Stimulated activated CD4-positive, alpha-beta T cell treated with anti-CD3 and anti-CD28 coated beads, Interleukin-1b, Interleukin-23, amount 100 ng/mL, for 4 hours (primary cell): ENCODE results near the gene DFFA.
"Not testable (repeated sequence)": the region's sequence is repeated elsewhere in the genome, so short reads cannot be mapped to it uniquely, and the experiment has no call there.

Experiments used
- DNase-seq, 2 donors: peaks; one replicate each; pipeline ENCODE4 v3.0.0-alpha.2; 2020; ENCODE audit warnings: low read depth in 2 of 2

The DFFA gene

GRCh38 chr1:10459184-10459583 is 13.1 kb downstream of the DFFA start:
- no peak for DNase-seq

- no peak for DNase-seq
Measured at GRCh38 chr1:10457875-10458274, 14.5 kb downstream of the DFFA start.

GRCh38 chr1:10457462-10457861 is 14.9 kb downstream of the DFFA start:
- not testable (repeated sequence) for DNase-seq

- no peak for DNase-seq
Measured at GRCh38 chr1:10456661-10457060, 15.7 kb downstream of the DFFA start.

GRCh38 chr1:10456048-10456447 is 16.3 kb downstream of the DFFA start:
- DNase-seq, result no peak

GRCh38 chr1:10451287-10451686 is 21.0 kb downstream of the DFFA start:
- DNase-seq, result no peak

- no peak for DNase-seq
Measured at GRCh38 chr1:10450836-10451235, 21.5 kb downstream of the DFFA start.

- no peak for DNase-seq
Measured at GRCh38 chr1:10450156-10450814, 22.0 kb downstream of the DFFA start.

GRCh38 chr1:10449751-10450150 is 22.6 kb downstream of the DFFA start, which contains the start of gene CORT:
Gene CORT, plus strand, starts transcription at chr1:10450031. Its CDS starts 193 bp downstream, at chr1:10450224.
- DNase-seq, result no peak

- DNase-seq, result no peak
Measured at GRCh38 chr1:10446790-10447422, 25.4 kb downstream of the DFFA start.

GRCh38 chr1:10444795-10445397 is 27.4 kb downstream of the DFFA start:
- DNase-seq, result no peak

GRCh38 chr1:10444248-10444647 is 28.1 kb downstream of the DFFA start:
- DNase-seq, result no peak

GRCh38 chr1:10440794-10441193 is 31.5 kb downstream of the DFFA start:
- DNase-seq, result no peak

- no peak for DNase-seq
Measured at GRCh38 chr1:10440305-10440704, 32.0 kb downstream of the DFFA start.

- DNase-seq, result no peak
Measured at GRCh38 chr1:10438677-10439163, 33.6 kb downstream of the DFFA start.

- no peak for DNase-seq
Measured at GRCh38 chr1:10437052-10437451, 35.3 kb downstream of the DFFA start.

GRCh38 chr1:10434590-10434989 is 37.7 kb downstream of the DFFA start:
- DNase-seq, result no peak

GRCh38 chr1:10433790-10434189 is 38.5 kb downstream of the DFFA start:
- DNase-seq, result no peak

- DNase-seq, result no peak
Measured at GRCh38 chr1:10432910-10433700, 39.2 kb downstream of the DFFA start.

- no peak for DNase-seq
Measured at GRCh38 chr1:10431070-10431730, 41.1 kb downstream of the DFFA start.

GRCh38 chr1:10430216-10431069 is 41.9 kb downstream of the DFFA start, which contains the start of gene CENPS:
Gene CENPS, plus strand, starts transcription at chr1:10430433. Its CDS starts 85 bp downstream, at chr1:10430518.
- peak; percentile 90 to 96 for DNase-seq
